ENCODE results near the gene KLHL21.

The KLHL21 gene

GRCh38 chr1:6599141-6599975, 3.3 kb downstream of the KLHL21 start:
- DNase-seq, result no peak

GRCh38 chr1:6597777-6598131, 4.9 kb downstream of the KLHL21 start:
- DNase-seq, result no peak

DNA sequence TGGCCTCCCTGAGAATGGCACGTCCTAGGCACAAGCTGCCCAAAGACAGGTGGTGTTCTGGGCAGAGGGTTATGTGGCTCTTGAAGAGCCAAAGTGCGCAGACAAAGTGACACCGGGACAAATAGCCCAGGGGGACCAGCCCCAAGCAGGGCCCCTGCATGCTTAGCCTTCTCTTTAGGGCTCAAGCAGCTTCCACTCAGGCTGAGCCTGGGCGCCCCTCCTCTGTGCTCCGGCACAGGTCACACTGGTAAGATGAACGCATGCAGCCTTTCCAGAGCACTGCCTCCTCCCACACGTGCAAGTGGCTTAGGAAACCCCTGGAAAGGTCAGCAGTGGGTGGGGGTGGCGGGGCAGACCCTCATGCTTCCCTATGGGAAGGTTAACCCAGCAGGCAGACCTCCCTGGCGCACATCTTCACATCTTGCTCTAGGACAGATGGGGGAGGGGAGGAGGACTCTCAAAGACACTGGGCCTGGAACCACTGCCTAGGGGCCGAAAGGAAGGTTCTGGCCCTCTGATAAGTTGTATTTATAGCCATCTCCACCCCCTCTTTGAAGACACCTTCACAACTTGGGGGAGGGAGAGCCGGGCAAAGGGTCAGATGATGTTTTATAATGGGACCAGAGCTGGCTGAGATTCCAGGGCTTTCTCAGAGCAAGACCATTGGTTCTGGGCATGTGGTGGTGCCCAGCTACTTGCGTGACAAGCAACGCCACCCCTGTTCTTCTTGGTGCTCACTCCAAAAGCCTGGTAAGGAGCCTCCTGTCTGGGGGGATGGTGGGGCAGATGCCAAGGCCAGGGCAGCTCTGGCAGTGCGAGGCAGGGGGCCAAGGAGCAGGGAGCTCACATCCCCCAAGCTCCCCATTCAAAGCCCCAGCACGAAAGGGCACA, 5.5 kb downstream of the KLHL21 start:
- DNase-seq, result no peak

DNA sequence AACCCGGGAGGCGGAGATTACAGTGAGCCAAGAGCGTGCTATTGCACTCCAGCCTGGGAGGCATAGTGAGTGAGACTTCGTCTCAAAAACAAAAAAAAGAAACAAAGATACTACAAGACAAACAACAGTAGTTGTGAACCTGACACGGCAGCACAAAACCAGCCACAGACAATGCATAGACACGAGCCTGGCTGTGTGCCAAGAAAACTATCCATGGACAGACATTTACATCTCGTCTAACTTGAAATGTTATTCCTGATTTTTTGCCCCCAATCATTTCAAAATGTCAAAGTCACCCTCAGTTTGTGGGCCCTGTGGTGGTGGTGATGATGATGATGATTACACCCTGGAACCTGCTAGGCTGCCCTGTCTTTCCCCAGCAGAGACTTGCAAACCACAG, 6.3 kb downstream of the KLHL21 start:
- no peak for DNase-seq

DNA sequence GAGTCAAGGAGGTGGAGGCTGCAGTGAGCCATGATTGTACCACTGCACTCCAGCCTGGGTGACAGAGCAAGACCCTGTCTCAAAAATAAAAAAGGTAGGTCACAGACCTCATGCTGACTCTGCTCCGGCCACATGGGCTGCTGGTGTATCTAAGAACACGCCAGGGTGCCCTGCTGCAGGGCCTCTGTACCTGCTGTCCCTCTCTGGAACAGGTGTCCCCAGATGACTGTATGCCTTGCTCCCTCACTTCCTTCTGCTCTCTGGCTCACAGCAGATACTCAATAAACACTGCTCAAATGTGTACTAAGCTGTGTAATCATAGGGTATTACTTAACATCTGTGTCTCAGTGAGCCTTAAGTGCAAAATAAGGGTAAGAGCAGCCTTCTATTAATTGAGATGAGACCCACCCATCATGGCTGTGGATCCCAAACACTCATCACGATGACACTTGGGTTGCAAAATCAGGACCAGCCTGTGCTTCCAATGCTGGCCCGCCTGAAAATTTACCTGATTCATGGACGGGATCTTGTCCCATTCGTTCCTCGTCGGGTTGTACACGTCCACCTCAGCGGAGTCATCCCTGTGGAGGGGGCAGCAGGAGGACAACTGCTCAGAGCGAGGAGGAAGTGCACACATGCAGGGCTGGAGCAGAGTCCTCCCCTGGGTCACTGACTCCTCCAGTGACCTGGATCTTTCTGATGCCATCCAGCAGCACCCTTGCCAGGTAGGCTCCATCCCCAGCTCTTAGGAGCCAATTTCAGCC, 7.5 kb downstream of the KLHL21 start:
- DNase-seq, result no peak

GRCh38 chr1:6593810-6594209, 8.9 kb downstream of the KLHL21 start:
- no peak for DNase-seq

- no peak for DNase-seq
Measured at GRCh38 chr1:6592865-6593593, 9.6 kb downstream of the KLHL21 start.

DNA sequence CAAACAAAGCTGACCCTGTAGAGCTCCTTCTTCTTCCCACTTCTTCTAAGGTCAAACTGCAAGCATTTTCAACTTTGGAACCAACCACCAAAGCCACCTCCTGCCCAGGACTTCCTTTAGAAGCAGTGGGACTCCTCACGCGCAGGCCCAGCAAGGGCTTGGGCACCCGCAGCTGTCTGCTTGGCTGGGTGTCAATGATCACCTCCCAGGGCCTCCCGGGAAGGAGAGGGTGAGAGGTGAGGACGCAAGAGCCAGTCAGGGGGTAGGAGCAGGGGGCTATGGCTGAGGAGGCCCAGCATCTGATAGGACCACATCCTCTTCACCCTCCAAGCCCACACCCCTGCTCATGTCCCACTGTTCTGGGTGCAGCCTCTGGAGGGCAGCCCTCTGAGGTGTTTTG, 10.2 kb downstream of the KLHL21 start:
- DNase-seq, result no peak

DNA sequence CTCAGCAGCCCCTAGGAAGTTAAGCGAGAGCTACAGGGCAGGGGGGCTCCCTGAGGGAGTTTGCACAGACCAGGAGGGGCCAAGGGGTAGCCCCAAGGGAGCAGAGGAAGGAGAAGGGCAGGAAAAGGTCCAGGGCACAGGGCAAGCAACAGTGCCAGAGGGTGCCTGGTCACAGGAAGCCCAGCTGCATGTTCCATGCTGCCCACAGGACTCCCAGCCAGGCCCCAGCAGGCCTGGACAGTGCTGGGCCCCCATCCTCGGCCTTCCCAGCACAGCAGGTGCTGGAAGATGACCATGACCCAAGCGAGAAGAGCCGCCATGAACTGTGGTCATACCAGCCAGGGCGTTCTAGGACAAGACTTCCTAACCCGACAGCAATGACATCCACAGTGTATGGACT, 11.0 kb downstream of the KLHL21 start:
- no peak for DNase-seq

GRCh38 chr1:6591222-6591621, 11.4 kb downstream of the KLHL21 start:
- no peak for DNase-seq

DNA sequence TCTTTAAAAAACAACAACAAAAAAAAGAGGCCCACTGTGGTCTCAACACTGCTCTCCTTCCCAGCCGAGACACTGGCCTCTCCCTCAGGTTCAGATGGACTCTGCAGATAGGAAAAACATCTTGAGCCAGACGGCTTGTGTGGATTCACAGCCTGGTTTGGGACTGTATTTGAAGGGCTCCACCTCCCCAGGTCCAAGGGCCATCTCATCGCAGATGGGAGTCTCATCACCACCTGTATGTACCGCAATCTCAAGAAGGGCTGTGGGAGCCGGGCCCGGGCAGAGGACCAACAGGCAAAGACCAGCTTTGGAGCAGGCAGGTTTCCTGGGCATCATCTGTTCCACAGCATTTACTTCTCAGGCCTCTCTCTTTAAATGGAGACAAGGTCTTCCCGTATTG, 12.6 kb downstream of the KLHL21 start:
- no peak for DNase-seq

DNA sequence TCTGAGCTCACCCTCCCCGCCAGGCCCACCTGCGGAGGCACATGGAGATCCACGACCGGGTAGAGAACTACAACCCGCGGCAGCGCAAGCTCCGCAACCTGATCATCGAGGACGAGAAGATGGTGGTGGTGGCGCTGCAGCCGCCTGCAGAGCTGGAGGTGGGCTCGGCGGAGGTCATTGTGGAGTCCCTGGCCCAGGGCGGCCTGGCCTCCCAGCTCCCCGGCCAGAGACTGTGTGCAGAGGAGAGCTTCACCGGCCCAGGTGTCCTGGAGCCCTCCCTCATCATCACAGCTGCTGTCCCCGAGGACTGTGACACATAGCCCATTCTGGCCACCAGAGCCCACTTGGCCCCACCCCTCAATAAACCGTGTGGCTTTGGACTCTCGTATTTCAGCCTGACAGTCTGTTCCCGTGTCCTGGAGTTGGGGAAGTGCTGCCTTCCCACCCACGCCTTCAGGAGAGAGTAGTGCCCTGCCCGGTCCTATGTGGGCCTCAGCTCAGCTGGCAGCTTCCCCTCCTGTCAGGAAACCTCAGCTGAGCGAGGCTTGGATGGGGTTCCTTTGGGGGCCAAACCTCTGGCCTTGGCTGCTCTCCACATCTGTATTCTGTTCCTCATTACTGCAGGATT, 13.7 kb downstream of the KLHL21 start:
- DNase-seq, result peak; percentile 20

DNA sequence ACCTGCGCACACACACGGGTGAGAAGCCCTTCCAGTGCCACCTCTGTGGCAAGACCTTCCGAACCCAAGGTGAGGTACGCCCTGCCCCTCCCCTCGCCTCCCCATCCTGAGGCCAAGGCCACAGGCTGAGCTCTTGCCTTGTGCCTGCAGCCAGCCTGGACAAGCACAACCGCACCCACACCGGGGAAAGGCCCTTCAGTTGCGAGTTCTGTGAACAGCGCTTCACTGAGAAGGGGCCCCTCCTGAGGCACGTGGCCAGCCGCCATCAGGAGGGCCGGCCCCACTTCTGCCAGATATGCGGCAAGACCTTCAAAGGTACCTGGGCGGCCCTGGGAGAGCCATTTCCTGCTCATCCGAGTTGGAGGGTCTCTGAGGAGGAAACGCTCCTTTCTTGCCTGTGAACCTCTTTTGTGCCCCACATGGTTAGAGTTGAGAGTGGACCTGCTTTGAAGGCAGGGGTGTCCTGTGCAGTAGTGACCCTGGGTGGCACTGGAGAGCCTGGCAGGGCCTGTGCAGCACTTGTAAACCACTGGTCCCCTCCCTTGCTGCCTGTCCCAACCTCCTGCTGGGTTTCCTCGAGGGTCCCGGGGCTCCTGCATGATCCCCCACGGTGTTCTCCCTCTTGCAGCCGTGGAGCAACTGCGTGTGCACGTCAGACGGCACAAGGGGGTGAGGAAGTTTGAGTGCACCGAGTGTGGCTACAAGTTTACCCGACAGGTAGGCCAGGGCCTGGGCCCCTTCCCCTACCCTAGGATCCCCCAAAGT, 14.4 kb downstream of the KLHL21 start:
- no peak for DNase-seq

GRCh38 chr1:6587261-6588005, 15.2 kb downstream of the KLHL21 start:
- no peak for DNase-seq

- DNase-seq, result no peak
Measured at GRCh38 chr1:6586404-6586816, 16.3 kb downstream of the KLHL21 start.

GRCh38 chr1:6585841-6586240, 16.8 kb downstream of the KLHL21 start:
- no peak for DNase-seq

DNA sequence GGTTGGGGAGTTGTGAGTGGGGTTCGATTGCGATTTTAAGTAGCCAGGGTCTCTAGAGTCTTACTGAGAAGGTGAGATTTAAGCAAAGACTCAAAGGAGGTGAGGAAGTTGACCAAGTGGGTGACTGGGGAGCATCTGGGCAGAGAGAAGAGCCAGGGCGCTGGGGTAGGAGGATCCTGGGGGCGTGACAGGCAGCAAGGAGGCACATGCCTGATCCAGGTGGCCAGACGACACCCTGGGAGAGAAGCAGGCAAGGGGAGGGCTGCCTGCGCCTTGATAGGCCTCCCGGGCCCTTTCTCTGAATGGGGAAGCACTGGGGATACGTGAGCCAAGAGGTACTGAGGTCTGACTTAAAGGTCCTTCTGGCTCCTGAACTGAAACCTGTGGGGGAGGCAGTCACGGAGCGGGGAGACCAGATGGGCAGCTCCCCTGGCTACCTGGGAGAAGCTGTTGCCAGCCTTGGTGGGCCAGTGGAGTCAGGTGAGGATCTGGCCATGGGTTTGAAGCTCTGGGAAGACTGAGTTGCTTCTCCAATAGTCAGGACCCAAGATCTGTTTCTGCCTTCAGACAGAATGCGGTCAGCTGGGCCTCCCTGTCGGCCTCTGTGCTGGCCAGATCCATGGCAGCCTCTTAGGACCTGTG, 17.5 kb downstream of the KLHL21 start:
- no peak for DNase-seq

DNA sequence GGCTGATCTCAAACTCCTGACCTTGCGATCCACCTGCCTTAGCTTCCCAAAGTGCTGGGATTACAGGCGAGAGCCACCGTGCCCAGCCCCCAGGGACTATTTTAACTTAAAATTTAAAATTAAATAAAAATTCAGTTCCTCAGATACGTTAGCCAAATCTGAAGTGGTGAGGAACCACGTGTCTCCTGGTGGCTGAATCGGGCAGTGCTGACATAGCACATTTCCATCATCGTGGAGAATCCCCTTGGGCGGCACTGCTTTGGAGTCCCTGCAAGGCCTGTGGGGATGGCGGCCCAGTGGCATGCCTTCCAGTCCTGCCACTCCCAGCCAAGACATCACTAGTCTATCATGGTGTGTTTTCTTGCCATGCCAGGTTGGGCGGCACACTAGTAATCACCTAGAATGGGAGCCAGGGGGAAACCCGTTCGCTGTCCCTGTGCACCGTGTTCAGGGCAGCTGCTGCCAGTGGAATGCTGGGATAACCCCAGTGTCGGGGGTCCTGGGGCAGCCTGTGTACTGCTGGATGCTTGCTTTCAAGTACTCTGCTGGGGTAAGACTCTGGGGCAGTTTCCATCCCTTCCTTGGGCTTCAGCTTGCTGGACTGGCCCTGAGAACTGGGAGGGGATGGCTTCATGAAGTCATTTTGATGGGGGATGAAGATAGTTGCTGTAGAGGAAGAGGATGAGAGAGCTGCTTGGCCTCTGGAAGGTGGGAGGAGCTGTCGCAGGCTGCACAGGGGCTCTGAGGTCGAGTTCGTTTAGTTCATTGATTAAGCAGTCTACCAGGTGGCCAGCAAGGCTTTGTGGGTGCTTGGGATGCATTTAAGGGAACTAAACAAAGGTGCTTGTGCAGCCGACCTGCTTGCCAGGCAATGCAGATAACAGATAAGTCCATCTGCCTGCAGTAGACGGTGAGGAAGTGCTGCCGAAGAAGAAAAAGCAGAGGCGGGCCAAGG, 18.3 kb downstream of the KLHL21 start:
- DNase-seq, result no peak

GRCh38 chr1:6582370-6582769, 20.3 kb downstream of the KLHL21 start:
- DNase-seq, result no peak

All from NCI-H82 (cell line).